GM21825 (cell line): Measurements from ENCODE around the gene GFM2.
A peak's percentile ranks its signal among the peaks of the same experiment; 100 is the strongest.
"Not testable (repeated sequence)": the region's sequence is repeated elsewhere in the genome, so short reads cannot be mapped to it uniquely, and the experiment has no call there.

Source experiments
- ATAC-seq: cut with Tn5 transposase; IDR thresholded peaks from one replicate; pipeline ENCODE4 v1.9.1; 2021; ENCODE audit warnings: mild to moderate bottlenecking, moderate library complexity; ENCODE audit not compliant: unreplicated experiment

The GFM2 gene

DNA sequence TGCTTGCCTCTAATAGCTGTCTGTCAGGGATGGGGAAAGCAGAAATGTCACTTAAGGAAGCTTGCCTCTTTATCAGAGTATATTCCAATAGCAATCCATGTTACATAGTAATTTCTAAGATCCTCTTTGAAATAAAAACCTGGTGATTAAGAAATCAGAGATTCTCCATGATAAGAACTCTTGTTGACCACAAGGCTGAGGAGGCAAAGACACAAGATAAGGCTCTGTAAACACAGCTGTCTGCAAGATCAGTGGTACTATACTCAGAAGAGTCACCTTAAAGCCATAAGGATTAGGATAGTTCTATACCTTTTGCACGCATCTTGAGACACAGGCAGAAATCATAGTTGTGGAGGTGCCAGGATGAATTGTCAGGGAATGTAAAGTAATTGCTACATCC, 41.6 kb downstream of the GFM2 start:
- no peak for ATAC-seq

DNA sequence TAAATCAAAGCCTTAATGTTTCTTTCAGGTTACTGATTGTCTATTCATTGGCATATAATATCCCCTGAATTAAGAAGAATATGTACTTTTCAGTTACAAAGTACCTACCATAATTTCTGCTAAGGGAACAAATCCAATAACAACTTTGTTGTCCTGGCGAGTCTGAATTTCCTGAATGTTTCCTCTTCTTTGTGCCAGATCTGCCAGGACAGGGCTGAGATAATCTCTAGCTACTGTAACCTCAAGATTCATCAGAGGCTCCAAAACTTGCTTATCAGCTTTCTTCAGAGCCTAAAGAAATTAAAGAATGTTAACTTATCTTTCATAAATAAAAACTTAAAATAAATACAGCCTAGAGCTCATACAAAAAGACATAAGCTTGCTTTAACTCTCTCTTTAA, 44.6 kb downstream of the GFM2 start:
- no peak for ATAC-seq

DNA sequence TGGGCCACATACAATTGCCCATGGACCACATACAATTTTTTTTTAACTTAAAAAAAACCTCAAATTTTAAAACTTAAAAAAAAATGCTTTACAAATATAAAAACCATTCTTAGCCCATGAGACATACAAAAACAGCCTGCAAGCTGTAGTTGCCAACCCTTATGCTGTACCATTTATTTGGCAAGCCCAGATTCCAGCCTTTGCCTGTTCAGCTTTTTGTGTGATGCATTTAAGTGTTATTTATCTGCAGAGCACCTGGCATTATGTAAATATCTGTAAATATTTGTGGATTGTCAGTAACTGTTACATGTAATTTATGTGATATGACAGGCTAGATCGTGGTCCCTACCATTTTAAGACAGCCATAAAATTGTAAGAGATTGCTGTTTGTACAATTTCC, 49.3 kb downstream of the GFM2 start:
- ATAC-seq = no peak

DNA sequence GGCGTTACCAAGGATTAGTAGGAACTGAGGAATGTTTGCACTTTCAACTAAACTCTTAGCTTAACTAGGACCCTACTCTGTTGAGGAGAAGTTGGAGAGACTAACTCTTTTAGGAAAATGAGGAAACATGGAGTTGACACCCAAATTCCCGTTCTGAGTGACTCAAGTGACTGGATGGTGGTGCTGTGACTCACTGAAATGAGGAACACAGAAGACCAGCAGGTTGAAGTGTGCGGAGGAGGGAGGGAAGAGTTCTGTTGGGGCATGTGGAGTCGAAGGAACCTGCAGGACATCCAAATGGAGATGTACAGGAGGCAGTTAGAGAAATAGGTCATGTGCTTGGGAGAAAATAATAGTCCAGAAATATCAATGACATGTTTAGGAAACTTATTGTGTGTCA, 73.7 kb downstream of the GFM2 start:
- no peak for ATAC-seq

DNA sequence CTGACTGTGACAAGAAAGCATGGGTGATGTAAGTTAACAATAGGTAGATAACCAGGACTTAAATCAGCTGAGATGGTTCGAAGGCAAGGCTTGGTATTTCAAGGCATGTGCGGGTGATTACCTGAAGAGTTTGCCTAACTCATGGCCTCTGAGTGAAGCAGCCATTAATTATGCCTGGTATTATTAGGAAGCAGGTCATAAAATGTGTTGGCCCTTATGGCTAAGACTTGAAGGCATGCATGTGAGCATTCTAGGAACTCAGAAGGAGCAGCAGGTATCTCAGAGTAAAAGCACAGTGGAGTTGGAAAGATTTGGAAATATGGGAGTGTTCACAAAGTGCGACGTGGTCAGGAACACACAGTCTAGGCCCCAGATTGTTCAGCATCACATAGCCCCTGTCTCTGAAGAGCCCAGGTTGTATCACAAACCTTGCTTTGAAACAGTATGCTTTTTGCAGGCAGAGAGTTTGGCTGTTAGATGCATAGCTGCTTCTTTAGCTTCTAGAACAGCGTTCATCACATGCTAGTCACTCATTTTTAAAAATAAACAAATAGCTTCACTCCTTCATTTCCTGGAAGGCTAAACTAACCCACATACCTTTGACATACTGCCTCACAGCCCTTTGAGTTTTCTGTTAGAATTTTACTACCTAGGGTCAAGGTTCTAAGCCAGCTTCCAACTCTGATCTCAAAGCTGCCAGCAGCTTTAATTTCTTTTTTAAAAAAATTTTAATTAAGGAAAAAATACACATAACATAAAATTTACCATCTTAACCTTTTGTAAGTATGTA, 79.8 kb downstream of the GFM2 start:
- no peak for ATAC-seq

DNA sequence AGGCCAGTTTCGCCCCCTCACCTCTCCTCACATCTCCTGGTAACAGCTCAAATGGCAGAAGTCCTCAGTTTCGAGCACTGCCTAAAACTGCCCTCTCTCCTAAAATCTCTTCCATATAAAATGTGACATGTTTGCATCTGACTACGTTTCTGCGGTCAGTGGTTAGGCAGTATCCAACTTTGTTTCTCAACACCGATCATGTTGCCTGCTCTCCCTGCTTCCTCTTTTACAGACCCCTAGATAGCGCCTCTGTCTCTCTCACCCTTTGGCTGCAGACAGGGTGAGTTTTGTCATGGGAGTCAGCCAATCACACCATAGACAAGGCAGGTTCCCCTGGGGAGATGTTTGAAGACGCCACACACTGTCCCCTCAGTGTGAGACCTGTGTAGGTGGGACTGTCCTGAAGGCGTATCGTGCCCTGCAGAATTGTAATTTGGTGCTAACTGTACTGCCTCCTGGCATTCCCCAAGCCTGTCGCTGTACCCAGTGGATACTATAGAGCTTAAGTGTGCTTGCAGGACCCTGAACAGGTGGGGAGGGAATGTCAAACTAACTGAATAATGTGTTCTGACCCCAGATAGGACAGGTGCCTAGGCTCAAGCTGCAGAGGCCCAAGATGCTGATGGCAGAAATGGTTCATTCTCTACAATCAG, 80.8 kb downstream of the GFM2 start:
- ATAC-seq = peak; percentile 58

DNA sequence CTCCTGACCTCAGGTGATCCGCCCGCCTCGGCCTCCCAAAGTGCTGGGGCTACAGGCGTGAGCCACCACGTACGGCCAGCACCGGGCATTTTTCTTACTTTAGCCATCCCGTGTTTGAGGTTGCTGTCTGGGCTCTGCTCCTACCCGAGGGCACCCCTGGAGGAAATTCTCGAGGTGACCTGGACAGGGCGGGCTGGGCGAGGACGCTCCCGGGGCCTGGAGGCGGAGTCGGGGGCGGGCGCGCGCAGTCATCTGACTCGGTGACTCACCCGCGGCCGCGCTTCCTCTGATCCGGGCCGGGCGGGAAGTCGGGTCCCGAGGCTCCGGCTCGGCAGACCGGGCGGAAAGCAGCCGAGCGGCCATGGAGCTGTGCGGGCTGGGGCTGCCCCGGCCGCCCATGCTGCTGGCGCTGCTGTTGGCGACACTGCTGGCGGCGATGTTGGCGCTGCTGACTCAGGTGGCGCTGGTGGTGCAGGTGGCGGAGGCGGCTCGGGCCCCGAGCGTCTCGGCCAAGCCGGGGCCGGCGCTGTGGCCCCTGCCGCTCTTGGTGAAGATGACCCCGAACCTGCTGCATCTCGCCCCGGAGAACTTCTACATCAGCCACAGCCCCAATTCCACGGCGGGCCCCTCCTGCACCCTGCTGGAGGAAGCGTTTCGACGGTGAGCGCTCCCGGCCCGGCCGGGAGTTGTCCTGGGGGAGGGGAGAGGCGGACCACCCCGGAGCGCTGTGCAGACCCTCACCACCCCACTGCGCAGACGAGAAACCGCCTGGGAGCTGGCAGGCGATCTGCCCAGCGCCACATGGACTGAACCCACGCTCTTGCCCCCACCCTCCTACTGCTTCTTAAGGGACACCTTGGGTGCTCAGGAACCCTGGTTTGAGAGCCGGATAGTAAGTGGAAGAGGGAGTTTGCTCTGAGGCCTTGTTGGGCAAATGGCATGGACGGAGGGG, 81.7 kb downstream of the GFM2 start, which contains the start of gene HEXB:
HEXB (plus strand) TSS at position 334 of the 952 bp plus-strand sequence; CDS start at position 362, 28 bp downstream.
- peak; percentile 78 for ATAC-seq

DNA sequence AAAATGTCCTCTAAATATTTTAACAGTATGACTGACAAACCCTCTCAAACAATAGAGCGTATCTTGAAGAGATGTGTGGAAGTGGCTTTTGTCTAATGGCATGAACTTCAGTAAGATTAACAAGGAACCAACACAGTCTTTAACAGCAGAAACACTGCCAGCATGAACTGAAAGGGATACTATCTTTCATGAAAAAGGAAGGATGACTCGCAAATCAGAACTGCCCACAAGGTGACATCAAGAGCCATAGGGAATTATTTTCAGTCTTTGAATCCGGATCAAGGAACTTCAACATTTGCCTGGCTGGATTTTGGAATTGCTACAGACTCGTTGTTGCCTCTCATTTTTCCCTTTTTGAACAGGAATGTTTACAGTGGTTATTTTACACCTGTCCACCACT, 87.0 kb downstream of the GFM2 start:
- ATAC-seq = no peak

DNA sequence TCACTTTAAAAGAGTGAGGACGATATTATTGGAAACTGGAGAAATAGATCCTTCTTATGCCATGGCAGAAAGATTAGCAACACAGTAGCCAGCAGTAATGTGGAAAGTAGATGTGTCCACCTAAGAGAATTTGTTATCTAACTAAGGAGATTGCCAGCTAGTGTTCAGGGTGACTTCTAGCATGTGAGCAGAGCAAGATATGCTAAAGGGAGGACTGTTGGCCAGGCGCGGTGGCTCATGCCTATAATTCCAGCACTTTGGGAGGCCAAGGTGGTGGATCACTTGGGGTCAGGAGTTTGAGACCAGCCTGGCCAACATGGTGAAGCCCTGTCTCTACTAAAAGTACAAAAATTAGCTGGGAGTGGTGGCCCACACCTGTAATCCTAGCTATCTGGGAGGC, 87.6 kb downstream of the GFM2 start:
- not testable (repeated sequence) for ATAC-seq

DNA sequence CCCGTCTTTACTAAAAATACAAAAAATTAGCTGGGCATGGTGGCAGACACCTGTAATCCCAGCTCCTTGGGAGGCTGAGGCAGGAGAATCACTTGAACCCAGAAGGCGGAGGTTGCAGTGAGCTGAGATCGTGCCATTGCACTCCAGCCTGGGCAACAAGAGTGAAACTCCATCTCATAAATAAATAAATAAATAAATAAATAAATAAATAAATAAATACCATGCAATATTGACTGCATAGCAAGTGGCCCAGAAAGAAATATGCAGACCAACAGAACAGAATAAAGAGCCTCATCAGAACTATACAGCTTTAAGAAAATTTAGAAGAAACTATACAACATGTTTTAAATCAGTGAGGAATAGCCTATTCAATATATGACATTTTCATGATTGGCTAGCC, 88.8 kb downstream of the GFM2 start:
- not testable (repeated sequence) for ATAC-seq

DNA sequence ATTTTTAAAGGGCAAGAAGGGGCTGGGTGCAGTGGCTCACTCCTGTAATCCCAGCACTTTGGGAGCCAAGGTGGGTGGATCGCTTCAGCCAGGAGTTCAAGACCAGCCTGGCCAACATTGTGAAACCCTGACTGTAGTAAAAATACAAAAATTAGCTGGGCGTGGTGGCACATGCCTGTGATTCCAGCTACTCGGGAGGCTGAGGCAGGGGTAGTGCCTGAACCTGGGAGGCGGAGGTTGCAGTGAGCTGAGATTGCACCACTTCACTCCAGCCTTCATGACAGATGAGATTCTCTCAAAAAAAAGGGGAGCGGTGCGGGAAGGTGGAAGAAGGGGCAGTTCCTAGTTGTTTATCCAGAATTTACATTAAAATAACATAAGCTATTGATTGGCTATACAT, 90.5 kb downstream of the GFM2 start:
- ATAC-seq = not testable (repeated sequence)

DNA sequence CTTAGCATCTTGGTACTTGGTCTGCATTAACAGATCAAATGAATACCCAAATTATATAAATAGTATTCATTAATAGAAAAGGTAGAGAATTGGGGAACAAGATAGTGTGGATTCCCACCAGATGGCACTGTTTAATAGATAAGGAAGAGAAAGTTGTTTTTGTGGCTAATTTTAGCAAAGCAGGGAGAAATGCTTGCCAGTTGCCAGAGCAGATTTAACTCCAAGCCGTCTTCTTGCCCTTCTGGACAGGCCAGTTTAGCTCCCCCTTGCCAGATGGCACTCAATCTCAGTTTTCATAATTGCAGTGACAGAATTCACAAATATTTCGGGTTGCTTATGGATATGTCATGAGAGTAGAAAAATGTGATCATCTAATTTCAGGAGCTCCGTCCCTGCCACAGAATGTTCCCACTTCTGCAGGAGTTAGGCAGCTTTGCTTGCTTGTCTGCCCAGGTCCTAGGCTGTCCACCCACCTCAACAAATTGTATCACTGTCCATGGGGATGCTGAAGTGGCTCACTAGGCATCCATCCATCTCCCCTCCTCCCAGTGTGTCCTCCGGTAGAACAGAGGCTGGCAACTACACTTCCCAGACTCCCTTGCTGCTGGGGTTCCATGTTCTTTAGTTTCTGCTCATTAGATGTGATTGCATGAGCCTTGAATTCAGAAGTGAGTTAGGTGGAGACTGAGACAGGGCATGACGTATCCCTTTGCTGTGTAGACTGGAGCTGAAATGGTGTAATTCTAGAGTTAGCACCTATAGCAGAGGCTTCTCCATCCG, 93.7 kb downstream of the GFM2 start:
- no peak for ATAC-seq

DNA sequence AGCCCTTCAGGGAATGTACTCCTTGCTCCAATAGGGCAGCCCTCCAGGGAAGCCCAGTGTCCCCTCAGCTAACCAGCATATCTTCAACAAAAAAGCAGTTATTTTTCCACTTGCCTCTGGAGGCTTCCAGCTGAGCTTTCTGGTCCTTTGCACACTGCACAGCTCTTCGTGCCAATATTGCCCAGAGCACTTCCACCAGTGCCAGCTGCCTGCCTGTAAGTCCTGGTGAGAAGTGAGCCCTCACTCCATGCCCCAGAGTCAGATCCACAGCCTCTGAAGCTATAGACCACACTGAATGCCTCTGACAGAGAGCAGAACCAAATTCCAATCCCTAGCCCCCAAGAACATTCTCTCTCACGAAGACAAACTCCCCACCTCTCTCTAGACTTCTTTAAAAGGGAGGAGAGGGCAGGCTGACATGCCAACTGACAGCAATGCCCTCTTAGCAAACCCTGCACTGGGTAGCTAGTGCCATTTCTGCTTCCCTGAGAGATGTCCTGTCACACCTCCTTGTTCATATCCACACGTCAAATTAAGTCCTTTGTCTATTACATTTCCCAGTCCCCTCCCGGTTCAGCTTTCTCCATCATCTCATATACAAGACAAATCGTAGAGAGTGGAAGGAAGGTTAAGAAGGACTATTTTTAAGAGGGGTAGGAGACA, 94.6 kb downstream of the GFM2 start:
- ATAC-seq = no peak
